ENCODE results near the gene C2orf68. TPM values are rescaled to one million over a fixed set of nuclear protein-coding genes. Genes with fewer than 3 reads are reported as not detected.

The C2orf68 gene
- total and polyA plus RNA-seq, 2 of the 13 experiments (the other 11 are each of a cell fraction or from before 2014, with no cell fraction given), result 47.1 to 77.4 TPM

DNA sequence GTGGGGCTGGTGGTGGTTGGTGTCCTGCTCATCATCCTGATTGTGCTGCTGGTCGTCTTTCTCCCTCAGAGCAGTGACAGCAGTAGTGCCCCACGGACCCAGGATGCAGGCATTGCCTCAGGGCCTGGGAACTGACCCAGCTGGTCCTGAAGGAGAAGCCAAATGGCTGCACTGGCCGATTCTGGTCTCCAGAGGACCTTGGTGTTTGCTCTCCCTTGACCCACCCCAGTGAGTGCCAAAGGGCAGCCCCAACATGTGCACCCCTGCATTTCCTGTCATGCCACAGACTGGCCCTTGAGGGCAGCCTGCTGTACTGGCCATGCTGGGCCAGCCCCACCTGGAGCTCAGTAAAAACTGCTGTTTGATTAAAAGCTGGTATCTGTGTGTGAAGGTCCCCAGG is 18.8 kb downstream of the C2orf68 start (continued):
- TF ChIP-seq ZNF737 (CRISPR knock-in tag; IDR thresholded peaks at IDR 0.05; ENCODE audit: borderline replicate concordance) (no peak), PHF21A (CRISPR knock-in tag; IDR thresholded peaks at IDR 0.05) (0 out of 2 replicates have a peak, but pooled peaks have one; percentile 22), HMG20A (CRISPR knock-in tag; IDR thresholded peaks at IDR 0.05; ENCODE audit: borderline replicate concordance) (no peak), ZFAT (CRISPR knock-in tag; conservative IDR thresholded peaks at IDR 0.05) (no peak), CEBPB (IDR thresholded peaks at IDR 0.05; ENCODE audit: borderline replicate concordance, low read depth, low read length) (no peak), JARID2 (CRISPR knock-in tag; IDR thresholded peaks at IDR 0.05; ENCODE audit: insufficient replicate concordance) (no peak), ZNF556 (CRISPR knock-in tag; IDR thresholded peaks at IDR 0.05; ENCODE audit: borderline replicate concordance) (no peak), KLF9 (CRISPR knock-in tag; IDR thresholded peaks at IDR 0.05; ENCODE audit: low read depth) (no peak), DPF2 (CRISPR knock-in tag; IDR thresholded peaks at IDR 0.05; ENCODE audit: borderline replicate concordance, low read depth) (no peak), ZSCAN31 (CRISPR knock-in tag; IDR thresholded peaks at IDR 0.05; ENCODE audit: low read depth) (no peak), ZNF678 (CRISPR knock-in tag; IDR thresholded peaks at IDR 0.05) (no peak), ZNF530 (CRISPR knock-in tag; IDR thresholded peaks at IDR 0.05; ENCODE audit: low read depth) (no peak), KAT2B (IDR thresholded peaks at IDR 0.05; ENCODE audit: borderline replicate concordance, low read depth, low read length) (no peak), NKX3-1 (CRISPR knock-in tag; IDR thresholded peaks at IDR 0.05) (no peak), SP2 (CRISPR knock-in tag; IDR thresholded peaks at IDR 0.05) (no peak), ZNF484 (CRISPR knock-in tag; IDR thresholded peaks at IDR 0.05; ENCODE audit: borderline replicate concordance, low read depth) (no peak; the same call in 1 of the 2 replicates)
- TF ChIP-seq, protein P1, sequence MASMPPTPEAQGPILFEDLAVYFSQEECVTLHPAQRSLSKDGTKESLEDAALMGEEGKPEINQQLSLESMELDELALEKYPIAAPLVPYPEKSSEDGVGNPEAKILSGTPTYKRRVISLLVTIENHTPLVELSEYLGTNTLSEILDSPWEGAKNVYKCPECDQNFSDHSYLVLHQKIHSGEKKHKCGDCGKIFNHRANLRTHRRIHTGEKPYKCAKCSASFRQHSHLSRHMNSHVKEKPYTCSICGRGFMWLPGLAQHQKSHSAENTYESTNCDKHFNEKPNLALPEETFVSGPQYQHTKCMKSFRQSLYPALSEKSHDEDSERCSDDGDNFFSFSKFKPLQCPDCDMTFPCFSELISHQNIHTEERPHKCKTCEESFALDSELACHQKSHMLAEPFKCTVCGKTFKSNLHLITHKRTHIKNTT (CRISPR knock-in tag; IDR thresholded peaks at IDR 0.05), result no peak
- TF ChIP-seq, protein P2, sequence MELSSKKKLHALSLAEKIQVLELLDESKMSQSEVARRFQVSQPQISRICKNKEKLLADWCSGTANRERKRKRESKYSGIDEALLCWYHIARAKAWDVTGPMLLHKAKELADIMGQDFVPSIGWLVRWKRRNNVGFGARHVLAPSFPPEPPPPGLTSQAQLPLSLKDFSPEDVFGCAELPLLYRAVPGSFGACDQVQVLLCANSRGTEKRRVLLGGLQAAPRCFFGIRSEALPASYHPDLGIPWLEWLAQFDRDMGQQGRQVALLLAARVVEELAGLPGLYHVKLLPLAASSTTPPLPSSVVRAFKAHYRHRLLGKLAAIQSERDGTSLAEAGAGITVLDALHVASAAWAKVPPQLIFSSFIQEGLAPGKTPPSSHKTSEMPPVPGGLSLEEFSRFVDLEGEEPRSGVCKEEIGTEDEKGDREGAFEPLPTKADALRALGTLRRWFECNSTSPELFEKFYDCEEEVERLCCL (CRISPR knock-in tag; IDR thresholded peaks at IDR 0.05; ENCODE audit: borderline replicate concordance), result no peak
- TF ChIP-seq, protein P3, sequence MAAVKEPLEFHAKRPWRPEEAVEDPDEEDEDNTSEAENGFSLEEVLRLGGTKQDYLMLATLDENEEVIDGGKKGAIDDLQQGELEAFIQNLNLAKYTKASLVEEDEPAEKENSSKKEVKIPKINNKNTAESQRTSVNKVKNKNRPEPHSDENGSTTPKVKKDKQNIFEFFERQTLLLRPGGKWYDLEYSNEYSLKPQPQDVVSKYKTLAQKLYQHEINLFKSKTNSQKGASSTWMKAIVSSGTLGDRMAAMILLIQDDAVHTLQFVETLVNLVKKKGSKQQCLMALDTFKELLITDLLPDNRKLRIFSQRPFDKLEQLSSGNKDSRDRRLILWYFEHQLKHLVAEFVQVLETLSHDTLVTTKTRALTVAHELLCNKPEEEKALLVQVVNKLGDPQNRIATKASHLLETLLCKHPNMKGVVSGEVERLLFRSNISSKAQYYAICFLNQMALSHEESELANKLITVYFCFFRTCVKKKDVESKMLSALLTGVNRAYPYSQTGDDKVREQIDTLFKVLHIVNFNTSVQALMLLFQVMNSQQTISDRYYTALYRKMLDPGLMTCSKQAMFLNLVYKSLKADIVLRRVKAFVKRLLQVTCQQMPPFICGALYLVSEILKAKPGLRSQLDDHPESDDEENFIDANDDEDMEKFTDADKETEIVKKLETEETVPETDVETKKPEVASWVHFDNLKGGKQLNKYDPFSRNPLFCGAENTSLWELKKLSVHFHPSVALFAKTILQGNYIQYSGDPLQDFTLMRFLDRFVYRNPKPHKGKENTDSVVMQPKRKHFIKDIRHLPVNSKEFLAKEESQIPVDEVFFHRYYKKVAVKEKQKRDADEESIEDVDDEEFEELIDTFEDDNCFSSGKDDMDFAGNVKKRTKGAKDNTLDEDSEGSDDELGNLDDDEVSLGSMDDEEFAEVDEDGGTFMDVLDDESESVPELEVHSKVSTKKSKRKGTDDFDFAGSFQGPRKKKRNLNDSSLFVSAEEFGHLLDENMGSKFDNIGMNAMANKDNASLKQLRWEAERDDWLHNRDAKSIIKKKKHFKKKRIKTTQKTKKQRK (IDR thresholded peaks at IDR 0.05; ENCODE audit: low read length), result no peak
- TF ChIP-seq, protein P4, sequence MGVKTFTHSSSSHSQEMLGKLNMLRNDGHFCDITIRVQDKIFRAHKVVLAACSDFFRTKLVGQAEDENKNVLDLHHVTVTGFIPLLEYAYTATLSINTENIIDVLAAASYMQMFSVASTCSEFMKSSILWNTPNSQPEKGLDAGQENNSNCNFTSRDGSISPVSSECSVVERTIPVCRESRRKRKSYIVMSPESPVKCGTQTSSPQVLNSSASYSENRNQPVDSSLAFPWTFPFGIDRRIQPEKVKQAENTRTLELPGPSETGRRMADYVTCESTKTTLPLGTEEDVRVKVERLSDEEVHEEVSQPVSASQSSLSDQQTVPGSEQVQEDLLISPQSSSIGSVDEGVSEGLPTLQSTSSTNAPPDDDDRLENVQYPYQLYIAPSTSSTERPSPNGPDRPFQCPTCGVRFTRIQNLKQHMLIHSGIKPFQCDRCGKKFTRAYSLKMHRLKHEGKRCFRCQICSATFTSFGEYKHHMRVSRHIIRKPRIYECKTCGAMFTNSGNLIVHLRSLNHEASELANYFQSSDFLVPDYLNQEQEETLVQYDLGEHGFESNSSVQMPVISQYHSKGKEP (CRISPR knock-in tag; IDR thresholded peaks at IDR 0.05), result no peak
